ENCODE measurements around the gene PTPN21.
"Not testable (repeated sequence)": the region's sequence is repeated elsewhere in the genome, so short reads cannot be mapped to it uniquely, and the experiment has no call there.

Gene PTPN21

DNA sequence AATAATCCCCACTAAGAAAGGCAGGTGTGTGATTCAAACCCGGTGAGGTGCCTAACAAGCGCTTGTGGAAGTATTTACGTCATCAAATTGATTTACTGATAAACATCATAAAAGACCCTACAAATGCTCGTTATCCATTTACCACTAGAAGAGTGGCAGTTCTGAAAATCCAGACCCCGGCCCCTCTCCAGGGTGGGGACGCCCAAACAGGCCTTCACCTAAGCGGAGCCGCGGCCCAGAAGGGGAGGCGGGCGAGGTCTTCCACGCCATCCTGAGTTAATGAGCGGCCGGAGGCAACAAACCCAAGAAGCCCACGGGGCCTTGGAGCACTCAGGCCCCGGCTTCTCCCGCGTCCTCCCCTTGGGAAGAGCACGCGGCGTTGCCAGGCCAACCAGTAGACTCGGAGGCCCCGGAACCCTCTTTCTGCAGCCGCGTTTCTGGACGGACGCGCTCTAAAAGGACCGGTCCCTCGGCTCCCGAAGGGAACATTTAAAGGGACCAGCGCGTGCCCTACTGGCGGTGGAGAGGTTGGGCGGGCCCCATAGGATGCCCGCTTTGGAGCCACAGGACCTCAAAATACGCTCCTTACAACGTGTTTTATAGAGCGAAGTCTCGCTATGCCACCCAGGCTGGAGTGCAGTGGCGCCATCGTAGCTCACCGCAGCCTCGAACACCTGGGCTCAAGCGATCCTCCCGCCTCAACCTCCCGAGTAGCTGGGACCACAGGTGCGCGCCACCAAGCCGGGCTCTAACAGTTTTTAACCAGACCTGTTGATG is 3.5 kb downstream of the PTPN21 start:
- DNase-seq, result peak; percentile 62

DNA sequence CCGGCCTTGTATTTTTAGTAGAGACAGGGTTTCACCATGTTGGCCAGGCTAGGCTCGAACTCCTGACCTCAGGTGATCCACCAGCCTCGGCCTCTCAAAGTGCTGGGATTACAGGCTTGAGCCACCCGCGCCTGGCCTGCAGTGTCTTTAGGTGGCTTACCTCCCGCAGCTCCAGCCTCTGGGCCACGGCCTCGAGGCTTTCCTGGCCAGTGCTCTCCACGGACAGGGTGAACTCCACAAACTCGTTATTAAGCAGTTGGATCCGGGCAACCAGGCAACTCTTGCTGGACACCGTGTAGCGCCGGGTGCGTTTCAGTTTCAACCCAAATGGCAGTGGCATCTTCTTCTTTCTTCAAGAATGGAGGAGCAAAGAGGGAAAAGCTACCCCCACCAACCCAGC is 4.7 kb downstream of the PTPN21 start:
- DNase-seq, result no peak

DNA sequence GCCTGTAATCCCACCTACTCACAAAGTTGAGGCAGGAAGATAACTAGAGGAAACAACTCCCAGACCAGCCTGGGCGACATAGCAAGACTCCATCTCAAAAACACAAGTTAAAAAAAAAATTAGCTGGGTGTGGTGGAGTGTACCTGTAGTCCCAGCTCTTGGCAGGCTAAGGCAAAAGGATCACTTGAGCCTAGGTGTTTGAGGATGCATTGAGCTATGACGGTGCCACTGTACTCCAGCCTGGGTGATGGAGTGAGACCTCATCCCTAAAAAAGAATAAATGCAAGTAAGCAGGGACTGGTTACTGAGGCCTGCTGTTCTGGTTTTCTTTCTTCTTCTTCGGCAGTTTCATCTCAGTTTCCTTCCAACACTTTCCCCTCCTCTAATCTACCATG is 7.4 kb downstream of the PTPN21 start:
- DNase-seq, result no peak

DNA sequence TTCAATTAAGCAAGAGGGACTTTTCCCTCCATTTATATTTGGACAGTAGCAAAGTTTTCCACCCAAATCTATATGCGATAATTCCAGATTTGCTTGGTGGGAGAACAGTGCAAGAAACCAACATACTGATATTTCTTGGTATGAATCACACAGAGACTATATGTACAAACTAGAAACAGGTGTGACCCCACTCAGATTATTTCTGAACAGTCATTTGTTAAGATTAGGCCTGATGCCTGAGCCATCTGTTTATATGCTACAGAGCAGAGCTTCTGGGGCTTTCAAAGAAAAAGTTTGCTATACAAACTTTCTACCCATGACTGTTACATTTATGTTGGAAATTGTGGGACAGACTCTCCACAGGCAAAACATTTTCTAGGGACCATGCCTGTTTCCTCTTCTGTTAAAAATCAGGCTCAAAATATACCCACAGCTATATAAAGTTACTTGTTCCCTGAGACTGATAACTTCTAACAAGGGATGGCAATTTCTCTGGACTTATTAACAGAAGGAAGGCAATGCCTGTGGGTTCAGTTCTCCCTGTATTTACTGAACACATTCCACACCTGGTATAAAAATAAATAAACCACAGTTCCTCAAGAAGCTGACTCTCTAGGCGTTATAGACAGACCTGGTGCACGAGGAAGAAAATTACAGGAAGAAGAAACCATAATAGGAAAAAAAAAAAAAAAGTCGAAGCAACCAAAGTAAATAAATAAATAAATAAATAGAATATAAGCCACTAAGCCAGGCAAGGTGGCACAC is 8.0 kb downstream of the PTPN21 start:
- no peak for DNase-seq

DNA sequence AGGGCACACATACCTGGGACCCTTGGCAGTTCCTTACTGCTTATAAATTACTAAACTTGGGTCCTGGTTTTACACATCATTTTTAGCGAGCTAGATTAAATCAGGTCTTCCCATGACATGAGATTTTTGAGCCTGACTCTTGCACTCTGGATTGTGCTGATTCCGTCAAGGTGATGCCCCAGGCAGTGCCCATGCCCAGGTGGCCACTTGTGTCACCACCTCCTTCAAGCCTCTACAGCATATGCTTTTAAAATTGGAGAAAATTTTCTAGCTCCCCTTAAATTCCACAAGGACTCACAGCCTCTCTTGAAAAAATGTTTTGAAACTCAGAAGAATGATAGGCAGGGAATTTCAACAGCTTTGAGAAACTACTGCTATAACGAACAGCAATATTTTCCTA is 9.6 kb downstream of the PTPN21 start:
- no peak for DNase-seq

DNA sequence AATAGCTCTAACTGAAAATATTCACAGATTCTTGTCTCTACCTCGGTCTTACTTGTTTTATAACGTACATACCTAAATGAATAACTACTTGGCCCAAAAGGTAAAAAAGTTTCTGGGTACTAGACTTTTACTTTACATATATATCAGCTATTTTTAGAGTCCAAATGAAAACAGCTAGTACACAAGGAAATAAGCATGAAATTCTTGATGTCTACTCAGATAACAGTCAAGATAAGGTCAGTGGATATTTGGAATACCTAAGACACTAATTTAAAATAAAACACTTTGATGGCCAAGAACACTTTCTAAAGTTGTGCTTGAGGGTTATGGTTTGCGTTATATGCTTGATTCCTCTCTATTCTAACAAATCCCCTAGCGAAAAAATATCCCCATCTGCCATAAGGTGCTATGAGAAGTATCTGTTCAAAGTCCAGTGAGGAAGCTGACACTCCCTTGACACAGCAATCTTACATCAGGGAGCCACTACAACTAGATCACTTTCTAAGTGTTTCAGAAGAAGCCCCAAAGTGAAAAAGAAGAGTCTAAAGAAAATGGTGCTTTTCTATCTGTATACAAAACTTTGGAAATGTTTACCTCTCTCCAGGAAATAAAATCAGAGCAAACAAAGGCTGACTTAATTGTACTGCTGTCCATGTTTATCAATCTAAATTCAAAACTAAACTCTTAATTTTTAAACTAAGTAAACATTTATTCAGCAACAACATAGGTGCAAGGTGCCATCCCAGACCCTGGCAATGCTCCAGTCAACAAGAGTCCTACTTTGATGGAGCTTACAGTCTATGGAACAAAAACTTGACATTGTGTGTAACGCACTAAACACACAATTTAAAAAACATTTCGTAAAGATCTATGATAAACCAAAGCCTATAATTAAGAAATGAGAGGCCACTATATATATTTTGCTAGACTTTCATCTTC is 11.7 kb downstream of the PTPN21 start:
- no peak for DNase-seq

DNA sequence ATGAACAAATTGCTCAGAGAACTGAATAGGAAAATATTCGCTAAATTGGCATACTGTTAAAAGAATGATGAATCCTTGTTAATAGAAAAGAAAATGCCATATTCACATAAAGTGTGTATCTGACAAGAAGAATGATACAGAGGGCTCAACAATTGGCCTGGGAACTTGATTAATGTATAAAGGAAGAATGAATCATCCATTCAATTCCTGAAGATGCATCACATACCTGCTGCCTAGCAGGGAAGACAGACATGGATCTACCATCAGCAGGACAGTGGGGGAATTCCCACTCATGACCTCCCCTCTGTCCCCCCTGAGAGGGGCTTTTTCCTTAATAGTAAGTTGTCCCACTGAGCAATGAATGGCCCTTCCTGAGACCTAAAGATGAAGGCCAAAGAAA is 13.5 kb downstream of the PTPN21 start:
- DNase-seq, result no peak

DNA sequence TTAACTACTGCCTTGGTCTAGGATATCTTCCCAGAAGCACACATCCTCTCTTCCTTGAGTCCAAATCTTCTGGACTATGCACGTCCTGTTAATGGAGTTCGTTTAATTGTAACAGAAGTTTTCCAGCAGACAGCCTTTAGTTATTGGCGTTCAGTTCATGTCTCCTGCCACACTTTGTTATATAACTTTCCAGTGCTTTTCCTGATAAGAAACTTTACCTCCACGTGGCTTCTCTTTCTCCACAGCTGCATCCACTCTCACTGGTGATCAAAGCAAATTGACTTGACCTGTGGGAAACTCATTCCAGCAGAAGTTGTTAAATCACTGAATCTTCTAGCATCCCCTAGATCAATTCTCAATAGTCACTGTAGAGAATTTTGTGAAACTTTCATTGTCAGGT is 19.0 kb downstream of the PTPN21 start:
- no peak for DNase-seq

DNA sequence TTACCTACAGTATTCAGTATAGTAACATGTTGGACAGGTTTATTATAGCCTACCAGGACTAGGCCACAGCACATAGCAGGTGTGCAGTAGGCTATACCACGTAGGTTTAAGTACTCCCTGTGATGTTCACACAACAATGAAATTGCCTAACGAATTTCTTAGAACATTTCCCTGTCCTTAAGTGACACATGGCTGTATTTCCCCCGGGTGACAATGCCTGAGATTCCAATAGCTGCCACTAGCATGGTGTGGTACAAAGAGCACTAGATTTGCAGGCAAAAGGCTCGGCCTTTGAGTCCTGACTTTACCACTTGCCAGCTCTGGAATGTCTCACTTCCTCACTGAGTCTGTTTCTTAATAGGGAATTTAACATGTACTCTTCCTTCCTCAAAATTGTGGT is 19.7 kb downstream of the PTPN21 start:
- DNase-seq, result no peak

DNA sequence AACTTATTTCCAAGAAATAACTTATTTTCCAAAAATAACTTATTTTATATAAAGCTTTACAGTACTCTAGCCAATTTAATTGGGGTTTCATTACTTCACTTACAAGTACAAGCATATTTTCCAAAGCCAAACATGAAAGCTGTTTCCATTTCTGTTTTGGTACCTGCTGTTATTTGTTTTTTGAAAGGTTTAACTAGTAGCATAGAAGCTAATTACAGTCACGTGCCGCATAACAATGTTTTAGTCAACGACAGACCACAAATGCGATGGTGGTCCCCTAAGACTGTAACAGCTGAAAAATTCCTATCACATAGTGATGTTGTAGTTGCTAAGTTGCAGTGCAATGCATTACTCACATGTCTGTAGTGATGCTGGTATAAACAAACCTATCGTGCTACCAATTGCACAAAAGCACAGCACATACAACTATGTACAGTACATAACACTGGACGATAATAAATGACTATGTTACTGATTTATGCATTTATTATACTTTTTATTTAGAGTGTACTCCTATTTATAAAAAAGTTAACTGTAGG is 21.7 kb downstream of the PTPN21 start:
- no peak for DNase-seq

DNA sequence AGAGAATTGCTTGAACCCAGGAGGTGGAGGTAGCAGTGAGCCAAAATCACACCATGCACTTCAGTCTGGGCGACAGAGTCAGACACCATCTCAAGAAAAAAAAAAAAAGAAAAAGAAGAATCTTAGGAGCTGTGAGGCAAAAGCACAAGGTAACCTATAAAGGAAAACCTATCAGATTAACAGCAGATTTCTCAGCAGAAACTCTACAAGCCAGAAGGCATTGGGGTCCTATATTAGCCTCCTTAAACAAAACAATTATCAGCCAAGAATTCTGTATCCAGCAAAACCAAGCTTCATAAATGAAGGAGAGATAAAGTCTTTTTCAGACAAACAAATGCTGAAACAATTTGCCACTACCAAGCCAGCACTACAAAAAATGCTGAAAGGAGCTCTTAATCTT is 24.9 kb downstream of the PTPN21 start:
- not testable (repeated sequence) for DNase-seq

DNA sequence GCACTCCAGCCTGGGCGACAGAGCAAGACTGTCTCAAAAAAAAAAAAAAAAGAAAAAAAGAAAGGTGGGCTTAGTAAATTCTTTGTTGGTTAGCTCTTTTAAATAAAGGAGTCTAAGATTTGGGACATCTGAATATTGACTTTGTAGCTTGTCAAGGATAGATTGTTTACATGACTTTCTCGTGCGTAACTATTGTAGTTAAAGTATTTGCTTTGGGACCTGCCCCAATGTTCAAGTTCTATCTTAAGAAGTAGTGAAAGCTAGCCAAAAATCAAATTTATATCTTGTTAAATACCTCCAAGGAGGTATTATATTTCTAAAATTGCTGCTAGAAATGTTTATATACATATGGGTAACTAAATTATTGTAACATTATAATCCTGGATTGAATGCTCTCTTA is 32.4 kb downstream of the PTPN21 start:
- DNase-seq, result no peak

DNA sequence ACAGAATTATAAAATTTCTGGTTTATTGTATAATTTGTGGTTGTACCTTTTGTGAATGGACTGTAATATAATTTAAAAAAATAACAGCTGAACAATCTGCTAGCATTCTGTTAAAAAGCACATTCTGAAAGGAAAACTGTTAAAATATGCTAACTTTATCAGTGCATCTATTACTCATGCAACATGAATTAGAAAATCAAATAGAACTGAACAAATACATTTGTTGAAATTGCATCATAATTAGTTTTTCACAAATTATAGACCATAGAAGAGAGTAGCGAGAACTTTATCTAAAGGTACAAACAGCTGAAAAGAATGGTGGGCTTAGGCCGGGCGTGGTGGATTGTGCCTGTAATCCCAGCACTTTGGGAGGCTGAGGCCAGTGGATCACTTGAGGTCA is 33.0 kb downstream of the PTPN21 start:
- DNase-seq, result no peak

DNA sequence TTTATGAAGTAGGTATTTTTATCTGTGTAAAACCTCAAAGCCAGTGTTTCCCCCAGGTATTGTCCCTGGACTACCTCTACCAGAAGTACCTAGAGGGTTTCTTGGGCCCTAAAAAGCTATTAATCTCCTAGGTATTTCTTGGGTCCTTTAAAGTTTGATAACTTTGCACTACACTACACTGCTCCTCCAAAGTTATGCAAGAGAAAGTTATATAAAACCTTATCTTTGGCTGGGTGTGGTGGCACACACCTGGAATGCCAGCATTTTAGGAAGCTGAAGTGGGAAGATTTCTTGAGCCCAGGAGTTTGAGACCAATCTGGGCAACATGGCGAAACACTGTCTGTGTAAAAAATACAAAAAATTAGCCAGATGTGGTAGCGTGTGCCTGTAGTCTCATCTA is 34.9 kb downstream of the PTPN21 start:
- no peak for DNase-seq

DNA sequence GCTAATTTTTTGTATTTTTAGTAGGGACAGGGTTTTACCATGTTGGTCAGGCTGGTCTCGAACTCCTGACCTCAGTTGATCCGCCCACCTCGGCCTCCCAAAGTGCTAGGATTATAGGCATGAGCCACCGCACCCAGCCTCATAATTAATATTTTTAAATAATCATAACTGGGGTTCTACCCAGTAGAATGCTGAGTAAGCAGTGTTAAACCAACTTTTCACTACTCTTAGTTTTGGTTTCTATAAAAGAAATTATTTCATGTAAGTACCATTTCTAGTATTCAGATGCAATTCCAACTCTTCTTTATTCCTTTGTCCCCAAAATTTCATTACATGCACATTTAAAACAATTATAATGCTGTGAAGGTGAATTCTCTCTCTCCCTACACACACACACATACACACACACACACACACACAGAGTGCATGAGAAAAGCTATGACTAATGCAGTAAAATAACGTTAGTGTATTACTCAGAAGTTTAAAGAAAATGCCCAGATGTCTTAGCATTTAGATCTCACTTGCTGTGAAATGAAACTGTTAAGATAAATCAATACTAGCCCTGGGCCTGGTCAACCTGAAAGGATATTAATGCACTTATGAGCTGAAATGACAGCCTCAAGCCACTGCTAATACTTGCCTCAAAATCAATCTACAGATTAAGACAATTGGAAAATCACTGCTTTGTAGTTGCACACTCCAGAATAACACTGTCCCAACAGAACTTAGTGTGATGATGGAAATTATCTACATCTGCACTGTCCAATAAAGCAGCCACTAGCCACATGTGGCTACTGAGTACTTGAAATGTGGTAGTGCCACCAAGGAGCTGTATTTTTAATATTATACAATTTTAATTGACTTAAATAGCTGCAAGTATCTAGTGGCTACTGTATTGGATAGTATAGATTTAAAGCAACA is 36.0 kb downstream of the PTPN21 start:
- DNase-seq, result no peak

DNA sequence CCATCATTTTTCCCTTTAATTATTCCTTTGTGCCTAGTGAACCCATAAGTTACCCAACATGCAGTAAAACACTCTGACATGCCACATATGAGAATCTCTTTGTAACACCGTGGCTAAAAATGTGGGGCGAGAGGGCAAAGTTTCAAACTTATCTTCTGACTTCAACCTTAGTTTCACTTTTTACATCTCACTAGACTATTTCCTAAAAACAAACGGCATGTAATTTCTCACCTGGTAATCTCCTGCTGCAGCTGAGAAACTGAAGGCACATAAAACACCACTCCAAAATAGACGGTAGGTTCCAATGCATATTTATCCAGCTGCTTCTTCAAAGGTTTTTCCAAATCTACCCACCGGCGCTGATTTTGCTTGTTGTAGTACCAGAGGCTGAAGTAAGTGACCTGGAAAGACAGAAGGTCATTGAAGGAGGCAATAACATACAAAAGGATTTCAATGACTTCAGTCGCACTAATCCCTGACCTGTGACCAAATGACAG is 37.9 kb downstream of the PTPN21 start:
- DNase-seq, result no peak

DNA sequence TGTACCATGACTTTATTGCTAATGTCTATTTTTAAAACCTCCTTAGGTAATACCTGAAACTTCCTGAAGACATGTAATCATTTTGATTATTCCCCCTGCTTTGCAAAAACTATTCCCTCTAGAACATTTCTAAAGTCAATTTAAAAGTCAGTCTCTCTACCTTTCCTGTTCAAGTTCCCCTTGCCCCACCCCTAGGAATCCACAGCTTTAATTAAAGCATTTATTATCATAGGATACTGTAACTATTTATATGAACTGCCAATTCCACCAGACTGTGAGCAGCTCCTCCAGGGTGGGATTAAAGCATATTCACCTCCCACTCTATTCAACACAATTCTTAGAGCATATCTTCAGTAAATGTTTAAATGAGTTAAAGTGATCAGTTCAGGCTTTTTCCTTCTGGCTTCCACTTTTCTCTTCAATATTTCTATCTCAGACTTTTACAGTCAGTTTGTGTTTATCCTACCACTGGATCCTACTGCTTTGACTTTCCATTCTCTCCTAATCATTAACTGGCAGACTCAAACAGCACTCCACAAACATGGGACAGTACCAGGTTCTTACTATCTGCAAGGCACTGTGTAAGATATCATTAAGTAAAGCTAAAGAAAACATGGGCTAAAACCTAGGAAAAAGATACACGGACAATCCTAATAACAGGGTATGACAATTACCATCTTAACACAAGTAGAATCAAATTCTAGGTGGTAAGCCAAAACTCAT is 39.1 kb downstream of the PTPN21 start:
- DNase-seq, result no peak

DNA sequence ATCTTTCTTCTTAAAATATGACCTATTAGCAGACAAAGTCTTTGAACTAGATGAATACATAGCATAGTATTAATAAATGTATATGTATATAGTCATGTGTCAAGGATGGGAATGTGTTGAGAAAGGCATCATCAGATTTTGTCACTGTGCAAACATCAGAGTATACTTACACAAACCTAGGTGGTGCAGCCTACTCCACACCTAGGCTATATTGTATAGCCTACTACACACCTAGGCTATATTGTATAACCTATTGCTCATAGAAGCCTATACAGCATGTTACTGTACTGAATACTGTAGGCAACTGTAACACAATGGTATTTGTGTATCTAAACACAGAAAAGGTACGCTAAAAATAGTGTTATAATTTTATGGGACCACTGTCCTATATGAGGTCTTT is 47.6 kb downstream of the PTPN21 start:
- no peak for DNase-seq

DNA sequence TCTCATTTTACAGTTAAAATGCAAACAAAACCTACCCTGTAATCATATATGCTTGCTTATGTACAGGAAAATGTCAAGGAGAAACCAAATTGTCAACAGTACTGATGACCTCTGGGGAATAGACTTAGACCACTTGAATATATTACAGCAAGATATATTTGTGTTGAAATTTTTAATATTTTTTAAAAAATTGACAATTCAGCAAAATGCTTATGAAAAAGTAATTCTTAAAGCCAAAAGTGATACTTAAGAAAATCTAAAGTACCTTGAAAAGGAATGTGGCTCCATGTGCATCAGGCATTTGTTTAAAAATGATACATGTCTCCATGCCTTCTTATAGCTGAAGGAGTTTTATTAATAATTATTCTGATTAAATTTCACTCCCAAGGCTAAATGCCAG is 49.2 kb downstream of the PTPN21 start:
- no peak for DNase-seq

DNA sequence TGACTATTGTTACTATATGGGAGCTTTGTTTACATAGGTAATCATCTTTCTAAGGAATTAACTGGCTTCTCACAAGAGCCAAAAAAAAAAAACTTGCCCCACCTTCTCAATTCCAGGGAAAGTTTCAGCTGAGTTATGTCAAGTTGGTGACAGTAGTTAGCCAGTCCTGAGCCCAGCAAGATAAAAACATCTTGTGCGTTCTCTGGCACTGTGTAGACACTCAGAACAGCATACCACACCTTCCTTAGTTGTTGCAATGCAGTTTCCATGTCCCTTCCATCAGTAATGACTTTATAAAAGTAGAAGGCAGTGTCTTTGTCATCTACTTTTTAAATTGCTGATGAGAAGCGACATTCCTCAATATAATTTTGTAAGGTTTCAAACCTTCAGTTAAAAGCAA is 50.2 kb downstream of the PTPN21 start:
- DNase-seq, result no peak

DNA sequence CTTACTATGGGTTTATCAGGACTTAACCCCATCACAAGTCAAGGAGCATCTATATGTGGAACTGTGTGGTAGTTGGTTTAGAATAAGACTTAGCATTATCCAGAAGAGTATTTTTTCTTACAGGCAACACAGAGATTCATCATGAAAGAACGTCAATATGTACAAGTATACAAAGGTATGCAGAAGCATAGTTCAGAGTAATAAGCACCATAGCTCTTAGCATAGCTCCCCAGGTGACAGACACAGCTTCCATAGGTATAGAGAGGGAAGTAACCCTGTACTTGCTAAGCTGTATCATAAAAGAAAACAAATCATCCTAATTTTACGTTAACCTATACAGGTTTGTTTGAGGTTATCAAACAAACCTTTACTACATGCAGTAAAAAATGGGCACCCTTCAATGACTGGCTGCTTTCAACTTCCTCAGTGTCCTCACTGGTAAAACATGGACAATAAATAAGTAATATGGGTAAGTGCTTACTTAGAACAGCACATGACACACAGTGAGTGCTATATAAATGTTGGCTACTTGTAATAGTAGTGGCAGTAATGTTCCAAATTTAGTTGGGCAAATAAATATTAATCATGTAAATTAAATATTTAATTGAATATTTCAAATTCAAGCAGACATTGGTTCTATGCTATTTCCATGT is 50.9 kb downstream of the PTPN21 start:
- no peak for DNase-seq
